Measurements from ENCODE around the gene NRG4. TPM values are rescaled to one million over a fixed set of nuclear protein-coding genes. Genes with fewer than 3 reads are reported as not detected.
"Not testable (repeated sequence)": the region's sequence is repeated elsewhere in the genome, so short reads cannot be mapped to it uniquely, and the experiment has no call there.

Gene NRG4
- total RNA-seq, 2 donors from 2014 or later, result 0.51 to 0.95 TPM

GRCh38 chr15:76032046-76032445, 19.8 kb upstream of the NRG4 start:
- Mint-ChIP-seq H3K4me1 (peaks cover 39% of the 10 kb centered on the region), H3K4me3 (no peak overlapping the region), H3K27ac (no peak overlapping the region), H3K27me3 (ENCODE audit: insufficient read depth) (no peaks in the 10 kb centered on the region), H3K9me3 (peaks cover 22% of the 10 kb centered on the region), H3K36me3 (ENCODE audit: low read depth) (no peaks in the 10 kb centered on the region)
- Histone ChIP-seq H3K4me1 (ENCODE audit: control insufficient read depth, insufficient read depth, low read length) (peaks cover 5% of the 10 kb centered on the region), H3K9me3 (ENCODE audit: control insufficient read depth, low read length) (peaks cover 29% of the 10 kb centered on the region), H3K36me3 (ENCODE audit: control insufficient read depth, insufficient read depth, low read length) (no peaks in the 10 kb centered on the region), H3K4me3 (ENCODE audit: low read length) (no peak overlapping the region), H3K27ac (ENCODE audit: low read depth, low read length) (no peak overlapping the region), H3K9ac (ENCODE audit: extremely low read depth, low read length, poor library complexity, severe bottlenecking) (no peak overlapping the region), H3K27me3 (ENCODE audit: control insufficient read depth, insufficient read depth, low read length, poor library complexity, severe bottlenecking) (no peaks in the 10 kb centered on the region)
- WGBS, 2 experiments (ENCODE audit: insufficient coverage in 1 of 2, insufficient read length in 1 of 2), result 88% methylated on average over 1 of the region's 1 CpG; no CpG with 5 or more reads in 1 of the 2 experiments
- no peak for TF ChIP-seq CTCF (conservative IDR thresholded peaks at IDR 0.05)
- DNase-seq, result no peak

DNA sequence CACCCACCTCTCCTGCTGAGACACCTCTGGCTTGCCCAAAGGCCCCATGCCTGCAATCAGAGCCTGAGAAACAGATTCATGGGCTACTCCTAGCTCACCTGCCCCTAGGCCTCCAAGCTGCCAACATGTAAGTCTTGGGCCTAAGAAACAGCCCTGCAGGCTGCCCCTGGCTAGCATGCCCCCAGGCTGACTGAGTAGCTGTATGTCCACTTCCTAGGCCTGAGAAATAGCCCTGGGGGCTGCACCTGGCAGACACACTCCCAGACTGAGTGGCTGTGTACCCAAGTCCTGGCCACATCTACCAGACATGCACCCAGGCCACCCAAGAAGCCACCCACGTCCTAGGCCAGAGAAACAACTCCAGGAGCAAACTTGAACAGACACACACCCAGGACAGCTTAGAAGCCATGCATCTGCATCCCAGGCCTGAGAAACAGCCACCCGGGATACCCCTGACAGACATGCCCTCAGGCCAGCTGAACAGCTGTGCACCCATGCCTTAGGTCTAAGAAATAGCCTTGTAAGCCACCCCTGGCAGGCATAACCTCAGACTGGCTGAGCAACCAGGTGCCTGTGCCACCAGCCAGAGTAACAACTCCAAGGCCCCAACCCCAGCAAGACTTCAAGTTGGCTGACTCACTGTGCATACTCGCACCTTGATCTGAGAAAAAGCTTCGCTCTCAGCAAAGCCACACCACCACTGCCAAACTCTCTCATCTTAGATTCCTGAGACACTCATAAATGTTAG, 12.0 kb upstream of the NRG4 start:
- no peak for DNase-seq
- WGBS, 2 experiments (ENCODE audit: insufficient coverage in 1 of 2, insufficient read length in 1 of 2), result 89 to 90% methylated on average over 1 to 4 of the region's 4 CpGs
- H3K9me3 Mint-ChIP-seq, result peaks cover 36% of the 10 kb centered on the region
- no peak overlapping the region for H3K27ac Mint-ChIP-seq
- Histone ChIP-seq H3K36me3 (ENCODE audit: control insufficient read depth, insufficient read depth, low read length) (no peaks in the 10 kb centered on the region), H3K4me3 (ENCODE audit: low read length) (no peak overlapping the region), H3K27me3 (ENCODE audit: control insufficient read depth, insufficient read depth, low read length, poor library complexity, severe bottlenecking) (no peaks in the 10 kb centered on the region), H3K9ac (ENCODE audit: extremely low read depth, low read length, poor library complexity, severe bottlenecking) (no peak overlapping the region), H3K9me3 (ENCODE audit: control insufficient read depth, low read length) (peaks cover 32% of the 10 kb centered on the region), H3K27ac (ENCODE audit: low read depth, low read length) (no peak overlapping the region), H3K4me1 (ENCODE audit: control insufficient read depth, insufficient read depth, low read length) (no peaks in the 10 kb centered on the region)
- no peak for TF ChIP-seq CTCF (conservative IDR thresholded peaks at IDR 0.05)
- H3K36me3 Mint-ChIP-seq (ENCODE audit: low read depth), result peaks cover 6% of the 10 kb centered on the region
- H3K27me3 Mint-ChIP-seq (ENCODE audit: insufficient read depth), result no peaks in the 10 kb centered on the region
- no peak overlapping the region for H3K4me3 Mint-ChIP-seq
- H3K4me1 Mint-ChIP-seq, result peaks cover 3% of the 10 kb centered on the region

GRCh38 chr15:76013470-76013869, 1.2 kb upstream of the NRG4 start:
- not testable (repeated sequence) for H3K4me1 Mint-ChIP-seq; H3K36me3 ChIP-seq (ENCODE audit: control insufficient read depth, insufficient read depth, low read length); H3K4me1 ChIP-seq (ENCODE audit: control insufficient read depth, insufficient read depth, low read length); H3K4me3 ChIP-seq (ENCODE audit: low read length); H3K9ac ChIP-seq (ENCODE audit: extremely low read depth, low read length, poor library complexity, severe bottlenecking); DNase-seq; H3K4me3 Mint-ChIP-seq; H3K27ac ChIP-seq (ENCODE audit: low read depth, low read length); H3K36me3 Mint-ChIP-seq (ENCODE audit: low read depth); H3K27me3 Mint-ChIP-seq (ENCODE audit: insufficient read depth); H3K27me3 ChIP-seq (ENCODE audit: control insufficient read depth, insufficient read depth, low read length, poor library complexity, severe bottlenecking); H3K27ac Mint-ChIP-seq
- peaks cover 37% of the 10 kb centered on the region for H3K9me3 Mint-ChIP-seq
- WGBS, 2 experiments (ENCODE audit: insufficient coverage in 1 of 2, insufficient read length in 1 of 2), result 94 to 100% methylated on average over 1 to 4 of the region's 4 CpGs
- peaks cover 14% of the 10 kb centered on the region for H3K9me3 ChIP-seq (ENCODE audit: control insufficient read depth, low read length)

All from endodermal cell (in vitro differentiated cells).